MM.1S (cell line): ENCODE results near the gene DOCK11.
A peak's percentile ranks its signal among the peaks of the same experiment; 100 is the strongest.
"Not testable (repeated sequence)": the region's sequence is repeated elsewhere in the genome, so short reads cannot be mapped to it uniquely, and the experiment has no call there.

Source experiments
- DNase-seq: peaks from one replicate; pipeline ENCODE4 v3.0.0-alpha.2; 2015
- H2AFZ ChIP-seq: fragments of 300-600 bp; sonication (generic); 2 replicates; pipeline ENCODE4 v1.6.0; 2016; ENCODE audit warnings: antibody characterized with exemption, low read length
- H3F3A ChIP-seq: fragments of 300-600 bp; sonication (generic); 2 replicates; pipeline ENCODE4 v1.6.1; 2016; ENCODE audit warnings: mild to moderate bottlenecking, antibody characterized with exemption, low read length, moderate library complexity, mixed read lengths; ENCODE audit not compliant: insufficient read depth
- H3K27ac ChIP-seq: fragments of 300-600 bp; sonication (generic); 2 replicates; pipeline ENCODE4 v1.5.1; 2016; ENCODE audit warnings: mild to moderate bottlenecking, low read length
- H3K27me3 ChIP-seq: fragments of 300-600 bp; sonication (generic); replicated peaks from 2 replicates; pipeline ENCODE4 v1.6.0; 2016; ENCODE audit warnings: low read length; ENCODE audit not compliant: insufficient read depth
- H3K36me3 ChIP-seq: fragments of 300-600 bp; sonication (generic); replicated peaks from 2 replicates; pipeline ENCODE4 v1.6.1; 2016; ENCODE audit warnings: mild to moderate bottlenecking, low read length, mixed read lengths; ENCODE audit not compliant: insufficient read depth
- H3K4me1 ChIP-seq: fragments of 300-600 bp; sonication (generic); 2 replicates; pipeline ENCODE4 v1.6.1; 2016; ENCODE audit warnings: low read length, mixed read lengths
- H3K4me2 ChIP-seq: fragments of 300-600 bp; sonication (generic); 2 replicates; pipeline ENCODE4 v1.6.0; 2016; ENCODE audit warnings: low read depth, low read length
- H3K4me3 ChIP-seq: fragments of 300-600 bp; sonication (generic); 2 replicates; pipeline ENCODE4 v1.5.1; 2016; ENCODE audit warnings: low read length, mixed read lengths
- H3K79me2 ChIP-seq: fragments of 300-600 bp; sonication (generic); 2 replicates; pipeline ENCODE4 v1.6.1; 2016; ENCODE audit warnings: mixed run types, low read length, mixed read lengths
- H3K9ac ChIP-seq: fragments of 300-600 bp; sonication (generic); 2 replicates; pipeline ENCODE4 v1.6.1; 2016; ENCODE audit warnings: low read length, mixed read lengths
- H3K9me2 ChIP-seq: fragments of 300-600 bp; sonication (generic); replicated peaks from 2 replicates; pipeline ENCODE4 v1.6.1; 2016; ENCODE audit warnings: mild to moderate bottlenecking, low read length, mixed read lengths; ENCODE audit not compliant: insufficient read depth
- H3K9me3 ChIP-seq: fragments of 300-600 bp; sonication (generic); replicated peaks from 2 replicates; pipeline ENCODE4 v1.6.1; 2016; ENCODE audit warnings: mild to moderate bottlenecking, low read length, mixed read lengths; ENCODE audit not compliant: insufficient read depth
- H4K20me1 ChIP-seq: fragments of 300-600 bp; sonication (generic); 2 replicates; pipeline ENCODE4 v1.6.1; 2016; ENCODE audit warnings: mild to moderate bottlenecking, low read length, moderate library complexity, mixed read lengths; ENCODE audit not compliant: insufficient read depth
- CTCF ChIP-seq: fragments of 300-600 bp; sonication (generic); IDR thresholded peaks from 2 replicates; pipeline ENCODE4 v1.5.1; 2016; ENCODE audit warnings: antibody characterized with exemption, low read length, mixed read lengths
- EZH2 ChIP-seq: fragments of 300-600 bp; sonication (generic); optimal IDR thresholded peaks from 2 replicates; pipeline ENCODE3; 2017; ENCODE audit warnings: low read depth, mild to moderate bottlenecking, antibody characterized with exemption, low read length, mixed read lengths
- EZH2phosphoT487 ChIP-seq: fragments of 300-600 bp; sonication (generic); IDR thresholded peaks from 2 replicates; pipeline ENCODE4 v1.6.1; 2018; ENCODE audit warnings: antibody characterized with exemption, low read length

Gene DOCK11

GRCh38 chrX:118459494-118459893 is 36.1 kb upstream of the DOCK11 start:
- H2AFZ ChIP-seq: no peak overlapping the region
- H3K4me2 ChIP-seq: no peak overlapping the region
- TF ChIP-seq CTCF (peak; percentile 50), EZH2phosphoT487 (no peak)
- H3K9me3 ChIP-seq: no peaks in the 10 kb centered on the region
- peak; percentile 46 for DNase-seq
- no peaks in the 10 kb centered on the region for H3K27me3 ChIP-seq
- H3F3A ChIP-seq: no peaks in the 10 kb centered on the region
- H3K9me2 ChIP-seq: no peaks in the 10 kb centered on the region
- no peak overlapping the region for H3K4me3 ChIP-seq
- H3K9ac ChIP-seq: no peak overlapping the region
- no peaks in the 10 kb centered on the region for H3K4me1 ChIP-seq
- H3K27ac ChIP-seq: no peak overlapping the region
- no peaks in the 10 kb centered on the region for H4K20me1 ChIP-seq
- H3K79me2 ChIP-seq: no peaks in the 10 kb centered on the region
- no peaks in the 10 kb centered on the region for H3K36me3 ChIP-seq

- Histone ChIP-seq H3K4me2 (no peak overlapping the region), H3K9me3 (no peaks in the 10 kb centered on the region), H4K20me1 (no peaks in the 10 kb centered on the region), H3K9ac (no peak overlapping the region), H3K79me2 (no peaks in the 10 kb centered on the region), H3K4me1 (no peaks in the 10 kb centered on the region), H3K36me3 (no peaks in the 10 kb centered on the region), H3K27me3 (no peaks in the 10 kb centered on the region), H3K27ac (no peak overlapping the region), H3K4me3 (no peak overlapping the region), H3K9me2 (no peaks in the 10 kb centered on the region), H2AFZ (no peak overlapping the region), H3F3A (no peaks in the 10 kb centered on the region)
- no peak for DNase-seq
- TF ChIP-seq EZH2phosphoT487: no peak
- TF ChIP-seq EZH2: no peak
- TF ChIP-seq CTCF: no peak
Measured at GRCh38 chrX:118464501-118464900, 31.1 kb upstream of the DOCK11 start.

GRCh38 chrX:118468122-118468521 is 27.5 kb upstream of the DOCK11 start:
- Histone ChIP-seq H3K27me3 (no peaks in the 10 kb centered on the region), H3F3A (no peaks in the 10 kb centered on the region), H3K27ac (no peak overlapping the region), H3K36me3 (no peaks in the 10 kb centered on the region), H3K4me2 (no peak overlapping the region), H3K9ac (no peak overlapping the region), H3K4me1 (no peaks in the 10 kb centered on the region), H2AFZ (no peak overlapping the region), H3K79me2 (no peaks in the 10 kb centered on the region), H3K9me2 (no peaks in the 10 kb centered on the region), H4K20me1 (no peaks in the 10 kb centered on the region), H3K4me3 (no peak overlapping the region), H3K9me3 (no peaks in the 10 kb centered on the region)
- TF ChIP-seq EZH2phosphoT487: no peak
- TF ChIP-seq EZH2: no peak
- TF ChIP-seq CTCF: no peak
- no peak for DNase-seq

GRCh38 chrX:118470721-118471347 is 24.8 kb upstream of the DOCK11 start:
- not testable (repeated sequence) for H3K4me3 ChIP-seq, H3K9ac ChIP-seq, H4K20me1 ChIP-seq, H3K4me2 ChIP-seq, H3K79me2 ChIP-seq, H3K9me3 ChIP-seq, H3K27ac ChIP-seq, H3K36me3 ChIP-seq, H3K4me1 ChIP-seq, H2AFZ ChIP-seq, H3K9me2 ChIP-seq, H3F3A ChIP-seq, H3K27me3 ChIP-seq, DNase-seq
